Hematopoietic multipotent progenitor cell (in vitro differentiated cells): ENCODE results near the gene FOXJ3. TPM values are rescaled to one million over a fixed set of nuclear protein-coding genes. Genes with fewer than 3 reads are reported as not detected.

ENCODE experiments used
- DNase-seq, 3 donors: peaks; one replicate each; pipeline ENCODE4 v3.0.0-alpha.2; 2011 to 2015; ENCODE audit warnings: low read depth in 2 of 3, low spot score in 2 of 3
- total RNA-seq: library from RNA; depleted of rRNA; stranded (reverse); fragments of >200 nt; gene quantifications from one replicate; pipeline ENCODE4 v1.2.3, GENCODE V29; 2012

FOXJ3 gene
- total RNA-seq, 1 donor = 44.2 TPM

GRCh38 chr1:42206164-42206563, 128.9 kb downstream of the FOXJ3 start:
- no peak for DNase-seq

DNA sequence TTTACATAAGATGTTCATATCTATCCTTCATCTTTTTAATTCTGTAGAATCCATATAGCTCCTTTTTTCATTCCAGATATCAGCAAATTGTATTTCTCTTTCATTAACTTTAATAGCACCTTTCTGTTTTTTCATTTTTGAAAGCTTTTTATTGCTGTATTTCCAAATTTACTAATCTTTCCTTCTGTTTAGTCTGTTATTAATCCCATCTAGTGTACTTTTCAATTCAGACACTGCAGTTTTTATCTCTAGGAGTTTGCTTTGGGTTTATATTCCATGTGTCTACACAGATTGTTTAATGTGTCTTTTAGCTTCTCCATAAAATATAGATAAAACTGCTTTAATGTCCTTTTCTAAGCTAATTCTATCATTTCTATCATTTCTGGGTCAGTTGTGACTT, 133.0 kb downstream of the FOXJ3 start:
- no peak for DNase-seq

GRCh38 chr1:42198251-42198650, 136.8 kb downstream of the FOXJ3 start:
- no peak for DNase-seq

GRCh38 chr1:42195841-42196240, 139.2 kb downstream of the FOXJ3 start:
- DNase-seq = no peak

DNA sequence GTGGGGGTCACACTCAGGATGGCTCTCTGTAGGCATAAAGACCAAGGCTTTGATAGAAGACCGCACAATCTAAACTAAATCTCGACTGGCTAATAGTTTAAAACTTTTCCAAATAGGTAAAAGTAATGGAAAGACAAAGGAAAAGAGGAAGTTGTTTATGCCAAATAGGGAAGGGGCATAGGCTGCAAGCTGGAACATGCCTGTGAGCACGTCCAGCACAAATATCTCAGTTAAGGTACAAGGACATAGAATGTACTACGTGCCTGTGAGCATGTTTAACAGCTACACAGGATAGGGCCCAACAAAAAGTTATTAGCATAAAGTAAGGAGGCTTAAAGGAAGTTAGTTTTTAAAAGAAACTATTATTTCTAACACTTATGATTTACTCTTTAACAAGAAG, 142.9 kb downstream of the FOXJ3 start:
- DNase-seq = no peak

- DNase-seq = no peak
Measured at GRCh38 chr1:42191319-42191718, 143.7 kb downstream of the FOXJ3 start.

- no peak for DNase-seq
Measured at GRCh38 chr1:42189931-42190853, 144.8 kb downstream of the FOXJ3 start.

- no peak for DNase-seq
Measured at GRCh38 chr1:42186152-42186551, 148.9 kb downstream of the FOXJ3 start.

GRCh38 chr1:42184616-42185015, 150.4 kb downstream of the FOXJ3 start:
- DNase-seq = no peak

- no peak for DNase-seq
Measured at GRCh38 chr1:42183957-42184268, 151.1 kb downstream of the FOXJ3 start.

DNA sequence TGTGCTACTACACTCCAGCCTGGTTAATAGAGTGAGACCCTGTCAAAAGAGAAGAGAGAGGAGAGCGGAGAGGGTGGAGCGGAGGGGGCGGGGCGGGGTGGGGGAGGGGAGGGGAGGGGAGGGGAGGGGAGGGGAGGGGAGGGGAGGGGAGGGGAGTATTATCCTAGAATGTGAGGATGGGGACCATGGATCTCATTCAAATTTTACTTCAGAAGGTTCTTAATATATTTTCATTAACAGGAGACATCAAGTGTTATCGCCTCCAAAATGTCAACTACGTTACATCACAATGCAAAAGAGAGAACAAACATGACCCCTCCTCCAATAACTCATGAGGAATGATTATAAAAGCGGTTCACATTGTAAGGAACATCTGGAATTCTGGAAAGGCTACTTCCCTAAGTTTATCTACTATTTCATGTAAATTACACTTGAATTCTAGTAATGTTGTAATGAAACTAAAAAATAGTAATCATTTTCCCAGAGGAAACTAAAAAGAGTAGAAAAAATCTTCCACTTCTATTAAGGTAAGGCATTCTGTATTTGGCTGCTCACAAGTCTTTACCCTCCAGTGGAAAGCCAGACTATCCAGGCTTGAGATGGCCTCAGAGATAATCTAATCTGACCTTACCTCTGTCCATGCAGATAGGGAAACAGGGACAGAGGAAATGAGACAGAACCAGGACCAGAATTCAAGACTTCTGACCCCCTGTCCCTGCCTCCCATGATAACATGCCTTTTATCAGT, 151.7 kb downstream of the FOXJ3 start:
- DNase-seq = no peak

DNA sequence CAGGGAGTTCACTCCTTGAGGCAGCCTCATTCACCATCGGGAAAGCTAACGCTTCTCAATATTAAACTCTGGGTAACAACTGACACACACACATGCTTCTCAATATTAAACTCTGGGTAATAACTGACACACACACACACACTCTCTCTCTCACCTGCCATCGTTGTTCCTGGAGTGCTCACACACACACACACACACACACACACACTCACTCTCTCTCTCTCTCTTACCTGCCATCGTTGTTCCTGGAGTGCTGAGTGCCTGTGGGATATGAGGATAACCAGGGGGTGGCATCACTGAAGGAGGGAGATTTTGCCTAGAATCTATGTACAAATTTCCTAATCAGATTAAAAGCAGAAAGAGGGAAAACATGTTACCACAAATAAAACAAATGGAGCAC, 153.3 kb downstream of the FOXJ3 start:
- no peak for DNase-seq

DNA sequence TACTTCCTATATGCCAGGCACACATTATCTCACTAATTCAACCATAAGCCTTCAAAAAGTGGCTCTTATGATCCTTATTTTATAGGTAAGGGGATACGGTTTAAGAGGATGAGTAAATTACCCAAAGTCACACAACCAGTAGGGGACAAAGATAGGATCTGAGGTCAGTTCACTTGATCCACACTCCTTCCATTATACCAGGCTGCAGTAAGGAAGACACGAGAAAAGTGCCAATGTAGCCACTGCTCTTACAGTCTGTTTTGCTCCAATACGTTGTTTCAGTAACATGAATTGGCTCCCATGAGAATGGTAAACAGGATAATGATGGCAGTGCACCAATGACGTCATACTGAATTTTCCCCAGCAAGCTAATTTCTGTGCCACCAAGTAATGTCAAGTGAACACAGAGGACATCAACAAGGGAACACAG, 155.1 kb downstream of the FOXJ3 start:
- no peak for DNase-seq

GRCh38 chr1:42179275-42179674, 155.8 kb downstream of the FOXJ3 start:
- DNase-seq = peak in 1 of 3 donors; percentile 36

DNA sequence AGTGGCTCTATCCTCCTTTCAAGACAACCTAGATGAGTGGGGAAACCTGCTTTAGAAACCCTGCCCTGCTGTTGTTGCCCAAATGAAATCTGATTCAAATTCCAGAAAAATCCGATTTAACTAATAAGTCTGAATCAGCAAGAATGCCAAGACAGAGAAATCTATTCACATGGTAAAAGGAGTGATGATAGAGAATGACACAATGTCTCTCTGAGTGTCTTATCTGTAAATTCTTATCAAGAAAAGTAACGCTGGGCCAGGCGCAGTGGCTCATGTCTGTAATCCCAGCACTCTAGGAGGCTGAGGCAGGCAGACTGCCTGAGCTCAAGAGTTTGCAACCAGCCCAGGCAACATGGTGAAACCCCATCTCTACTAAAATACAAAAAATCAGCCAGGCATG, 156.8 kb downstream of the FOXJ3 start:
- no peak for DNase-seq

DNA sequence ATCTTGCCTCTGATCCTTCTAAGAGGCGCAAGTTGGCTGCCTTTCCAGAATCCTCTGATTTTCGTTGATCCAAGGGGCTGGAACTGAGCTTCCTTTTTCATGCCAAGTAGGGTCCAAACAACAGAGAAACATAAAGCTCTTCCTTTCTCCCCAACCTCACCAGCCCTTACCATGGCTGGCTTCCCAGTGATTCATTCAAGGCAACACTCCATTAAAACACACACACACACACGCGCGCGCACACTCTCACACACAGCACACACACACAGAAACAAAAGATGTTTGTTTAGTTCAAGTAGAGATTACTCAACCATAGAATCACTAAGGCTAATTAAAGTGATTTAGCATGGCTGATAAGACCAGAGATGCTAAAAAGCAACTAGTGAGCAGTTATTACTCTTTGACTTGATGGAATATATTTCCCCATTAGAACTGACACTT, 157.5 kb downstream of the FOXJ3 start:
- no peak for DNase-seq

GRCh38 chr1:42176902-42177519, 158.0 kb downstream of the FOXJ3 start:
- peak in 2 of 3 donors; percentile 32 to 48 for DNase-seq

DNA sequence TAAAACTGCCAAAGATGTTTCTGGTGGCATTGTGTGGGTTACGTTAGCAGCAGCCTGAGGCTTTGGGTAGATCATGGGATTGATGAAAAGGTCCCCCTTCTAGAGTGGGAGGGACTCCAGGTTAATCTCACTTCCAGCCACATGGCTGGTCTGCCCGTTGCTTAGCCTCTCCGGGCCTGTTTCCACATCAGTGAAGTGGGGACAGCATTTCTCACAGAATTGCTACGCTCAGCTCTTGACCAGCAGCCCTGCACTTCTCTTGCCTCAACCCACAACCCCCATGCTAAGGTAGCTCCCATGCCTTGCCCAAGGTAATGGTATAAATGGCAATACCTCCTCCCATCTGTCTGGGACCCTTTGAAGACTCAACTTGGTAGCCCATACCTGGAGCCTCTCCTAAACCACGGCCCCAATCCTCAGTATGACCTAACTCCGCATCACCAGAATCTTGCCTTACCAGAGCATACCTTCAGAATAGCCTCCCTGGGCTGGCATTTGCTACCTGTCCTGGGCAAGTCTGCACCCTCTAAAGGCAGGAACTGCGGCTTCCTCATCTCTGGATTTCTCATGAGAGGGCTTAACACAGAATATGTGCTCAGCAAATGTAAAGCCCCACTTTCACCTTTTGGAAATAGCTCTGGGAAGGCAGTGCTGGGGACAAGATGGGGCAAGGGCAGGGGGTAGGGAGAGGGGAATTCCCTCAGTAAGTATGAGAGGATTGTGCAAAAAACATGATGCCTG, 159.6 kb downstream of the FOXJ3 start:
- no peak for DNase-seq

GRCh38 chr1:42173961-42174735, 160.9 kb downstream of the FOXJ3 start:
- DNase-seq = no peak
